ENCODE data around the gene HAUS2. TPM values are rescaled to one million over a fixed set of nuclear protein-coding genes. Genes with fewer than 3 reads are reported as not detected.
A peak's percentile ranks its signal among the peaks of the same experiment; 100 is the strongest.

The HAUS2 gene
- total and polyA plus RNA-seq, 2 experiments from 2014 or later, result 9.6 to 36.8 TPM

DNA sequence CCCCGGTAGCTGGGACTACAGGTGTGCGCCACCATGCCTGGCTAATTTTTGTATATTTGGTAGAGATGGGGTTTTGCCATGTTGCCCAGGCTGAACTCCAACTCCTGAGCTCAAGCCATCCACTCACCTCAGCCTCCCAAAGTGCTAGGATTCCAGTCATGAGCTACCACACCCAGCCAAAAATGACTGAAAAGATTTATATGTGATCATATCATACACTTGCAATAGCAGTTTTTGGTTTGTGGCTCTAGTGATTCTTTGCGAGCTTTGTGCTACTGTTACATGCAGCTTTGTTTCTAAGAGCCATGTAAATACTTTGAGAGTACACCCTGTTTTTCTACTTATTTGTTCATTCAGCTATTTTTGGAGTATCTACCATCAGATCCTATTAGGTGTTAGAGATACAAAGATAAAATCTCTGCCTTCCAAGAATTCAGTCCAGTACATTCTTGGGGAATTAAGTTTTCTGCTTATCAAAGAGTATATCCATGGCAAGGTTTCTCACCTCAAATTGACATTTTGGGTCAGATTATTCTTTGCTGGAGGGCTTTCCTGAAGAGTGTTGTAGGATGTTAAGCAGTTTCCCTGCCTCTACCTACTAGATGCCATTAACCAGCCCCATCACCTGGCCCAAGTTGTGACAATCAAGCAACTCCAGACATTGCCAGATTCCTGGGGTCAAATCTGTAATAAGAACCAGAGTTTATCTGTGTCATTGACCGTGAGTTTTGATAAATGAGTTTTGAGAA, 38.2 kb upstream of the HAUS2 start:
- Histone ChIP-seq H3K27me3 (no peaks in the 10 kb centered on the region), H3K27ac (peak overlapping the region; percentile 9), H3K9me3 (ENCODE audit: low read depth) (no peaks in the 10 kb centered on the region), H3K79me2 (peaks cover 51% of the 10 kb centered on the region), H3K4me1 (ENCODE audit: insufficient read depth) (no peaks in the 10 kb centered on the region), H3K36me3 (replicated peaks; ENCODE audit: insufficient read depth, low read depth) (no peaks in the 10 kb centered on the region), H3K4me2 (no peak overlapping the region), H3K9me2 (replicated peaks; ENCODE audit: insufficient read depth) (no peaks in the 10 kb centered on the region), H3K4me3 (no peak overlapping the region), H2AFZ (no peak overlapping the region), H4K20me1 (ENCODE audit: insufficient read depth, poor library complexity, severe bottlenecking) (peaks cover 6% of the 10 kb centered on the region)
- no peak for DNase-seq (ENCODE audit: low spot score)
- 91% methylated on average over 4 of the region's 4 CpGs for WGBS (ENCODE audit: low lambda C conversion rate, missing lambda C conversion rate)
- TF ChIP-seq, protein P1, sequence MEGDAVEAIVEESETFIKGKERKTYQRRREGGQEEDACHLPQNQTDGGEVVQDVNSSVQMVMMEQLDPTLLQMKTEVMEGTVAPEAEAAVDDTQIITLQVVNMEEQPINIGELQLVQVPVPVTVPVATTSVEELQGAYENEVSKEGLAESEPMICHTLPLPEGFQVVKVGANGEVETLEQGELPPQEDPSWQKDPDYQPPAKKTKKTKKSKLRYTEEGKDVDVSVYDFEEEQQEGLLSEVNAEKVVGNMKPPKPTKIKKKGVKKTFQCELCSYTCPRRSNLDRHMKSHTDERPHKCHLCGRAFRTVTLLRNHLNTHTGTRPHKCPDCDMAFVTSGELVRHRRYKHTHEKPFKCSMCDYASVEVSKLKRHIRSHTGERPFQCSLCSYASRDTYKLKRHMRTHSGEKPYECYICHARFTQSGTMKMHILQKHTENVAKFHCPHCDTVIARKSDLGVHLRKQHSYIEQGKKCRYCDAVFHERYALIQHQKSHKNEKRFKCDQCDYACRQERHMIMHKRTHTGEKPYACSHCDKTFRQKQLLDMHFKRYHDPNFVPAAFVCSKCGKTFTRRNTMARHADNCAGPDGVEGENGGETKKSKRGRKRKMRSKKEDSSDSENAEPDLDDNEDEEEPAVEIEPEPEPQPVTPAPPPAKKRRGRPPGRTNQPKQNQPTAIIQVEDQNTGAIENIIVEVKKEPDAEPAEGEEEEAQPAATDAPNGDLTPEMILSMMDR (IDR thresholded peaks at IDR 0.05; ENCODE audit: poor library complexity), result no peak
- TF ChIP-seq EZH2phosphoT487 (IDR thresholded peaks at IDR 0.05; ENCODE audit: low read depth, severe bottlenecking, unreplicated experiment) (no peak), EZH2 (IDR thresholded peaks at IDR 0.05; ENCODE audit: borderline replicate concordance) (no peak)

DNA sequence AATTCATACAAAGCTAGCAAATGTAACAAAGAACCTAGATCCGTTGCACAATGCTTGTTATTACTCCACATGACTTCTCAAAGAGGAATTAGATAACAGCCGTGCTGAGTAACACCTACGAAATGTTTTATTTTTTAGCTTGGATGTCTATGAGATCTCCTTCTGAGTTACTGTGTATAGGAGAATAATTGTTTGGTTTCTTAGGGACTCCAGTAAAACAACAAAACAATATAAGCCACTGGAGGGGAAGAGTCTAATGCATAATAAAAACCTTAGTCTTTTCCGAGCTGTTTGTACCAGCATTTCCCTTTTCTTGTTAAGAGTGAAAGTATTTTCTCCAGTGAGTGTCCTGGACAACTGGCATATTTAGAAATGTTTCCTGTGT, 37.6 kb upstream of the HAUS2 start:
- TF ChIP-seq, protein P1 (IDR thresholded peaks at IDR 0.05; ENCODE audit: poor library complexity), result no peak
- TF ChIP-seq EZH2 (IDR thresholded peaks at IDR 0.05; ENCODE audit: borderline replicate concordance), result no peak
- TF ChIP-seq EZH2phosphoT487 (IDR thresholded peaks at IDR 0.05; ENCODE audit: low read depth, severe bottlenecking, unreplicated experiment), result no peak
- Histone ChIP-seq H3K9me2 (replicated peaks; ENCODE audit: insufficient read depth) (no peaks in the 10 kb centered on the region), H3K36me3 (replicated peaks; ENCODE audit: insufficient read depth, low read depth) (no peaks in the 10 kb centered on the region), H3K79me2 (peaks cover 45% of the 10 kb centered on the region), H3K4me1 (ENCODE audit: insufficient read depth) (no peaks in the 10 kb centered on the region), H3K4me2 (peak overlapping the region; percentile 18), H3K27me3 (no peaks in the 10 kb centered on the region), H3K27ac (peak overlapping the region; percentile 9), H2AFZ (no peak overlapping the region), H4K20me1 (ENCODE audit: insufficient read depth, poor library complexity, severe bottlenecking) (peaks cover 6% of the 10 kb centered on the region), H3K4me3 (no peak overlapping the region), H3K9me3 (ENCODE audit: low read depth) (no peaks in the 10 kb centered on the region)
- DNase-seq (ENCODE audit: low spot score), result peak; percentile 11
- WGBS (ENCODE audit: low lambda C conversion rate, missing lambda C conversion rate), result 81% methylated on average over 4 of the region's 4 CpGs

DNA sequence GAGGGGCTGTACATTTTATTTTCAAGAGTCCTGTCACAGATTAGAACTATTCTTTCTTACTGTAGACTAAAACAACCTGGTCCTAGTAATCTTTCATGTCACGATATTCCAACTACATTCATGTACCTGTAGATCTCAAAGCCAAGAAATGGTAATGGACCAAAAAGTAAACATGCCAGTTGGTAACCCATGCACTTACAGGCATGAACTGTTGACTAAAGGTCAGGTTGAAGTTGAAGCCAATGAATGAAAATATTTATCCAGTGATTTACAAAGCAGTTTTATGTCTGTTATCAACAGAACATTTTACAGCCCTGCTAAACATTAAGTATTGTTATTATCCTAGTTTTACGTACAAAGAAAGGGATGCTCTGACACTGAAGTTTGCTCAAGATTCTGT, 25.3 kb upstream of the HAUS2 start:
- Histone ChIP-seq H3K9me2 (replicated peaks; ENCODE audit: insufficient read depth) (no peaks in the 10 kb centered on the region), H3K36me3 (replicated peaks; ENCODE audit: insufficient read depth, low read depth) (no peaks in the 10 kb centered on the region), H2AFZ (no peak overlapping the region), H3K79me2 (no peaks in the 10 kb centered on the region), H3K27me3 (no peaks in the 10 kb centered on the region), H3K4me3 (no peak overlapping the region), H3K4me2 (no peak overlapping the region), H3K4me1 (ENCODE audit: insufficient read depth) (no peaks in the 10 kb centered on the region), H3K9me3 (ENCODE audit: low read depth) (no peaks in the 10 kb centered on the region), H4K20me1 (ENCODE audit: insufficient read depth, poor library complexity, severe bottlenecking) (no peaks in the 10 kb centered on the region), H3K27ac (no peak overlapping the region)
- TF ChIP-seq EZH2phosphoT487 (IDR thresholded peaks at IDR 0.05; ENCODE audit: low read depth, severe bottlenecking, unreplicated experiment) (no peak), EZH2 (IDR thresholded peaks at IDR 0.05; ENCODE audit: borderline replicate concordance) (no peak)
- TF ChIP-seq, protein P1 (IDR thresholded peaks at IDR 0.05; ENCODE audit: poor library complexity), result no peak
- 60% methylated on average over 2 of the region's 2 CpGs for WGBS (ENCODE audit: low lambda C conversion rate, missing lambda C conversion rate)
- no peak for DNase-seq (ENCODE audit: low spot score)

Data from hepatocyte (in vitro differentiated cells).